GM19438 (cell line): ENCODE measurements around the gene CKS1B.

Source experiments
- ATAC-seq: cut with Tn5 transposase; IDR thresholded peaks from one replicate; pipeline ENCODE4 v1.9.1; 2021; ENCODE audit warnings: low read depth; ENCODE audit not compliant: unreplicated experiment

The CKS1B gene

GRCh38 chr1:154974102-154974807, at the start of gene CKS1B:
Gene CKS1B (plus strand): TSS chr1:154974681. CDS start chr1:154974746, 65 bp downstream.
- ATAC-seq = peak; percentile 70

GRCh38 chr1:154925335-154926170, 48.9 kb upstream of the CKS1B start:
- ATAC-seq = no peak

DNA sequence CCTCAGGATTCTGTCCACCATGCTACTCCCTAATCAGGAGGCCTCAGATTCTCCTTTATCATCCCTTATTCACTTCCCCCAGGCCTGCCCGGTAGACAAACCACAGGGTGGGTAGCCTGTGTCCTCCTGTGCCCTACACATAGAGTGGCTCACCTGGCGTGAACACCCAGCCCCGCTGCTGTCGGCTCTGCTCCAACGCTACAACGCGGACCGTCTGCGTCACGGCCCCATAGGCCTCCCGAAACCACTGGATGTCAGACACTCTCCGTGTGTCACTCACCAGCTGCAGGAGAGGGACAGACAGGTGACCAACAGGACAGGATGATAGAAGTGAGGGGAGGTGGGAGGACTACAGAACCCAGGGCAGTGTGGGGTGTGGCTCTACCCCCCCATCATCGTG, 48.3 kb upstream of the CKS1B start:
- ATAC-seq = no peak

DNA sequence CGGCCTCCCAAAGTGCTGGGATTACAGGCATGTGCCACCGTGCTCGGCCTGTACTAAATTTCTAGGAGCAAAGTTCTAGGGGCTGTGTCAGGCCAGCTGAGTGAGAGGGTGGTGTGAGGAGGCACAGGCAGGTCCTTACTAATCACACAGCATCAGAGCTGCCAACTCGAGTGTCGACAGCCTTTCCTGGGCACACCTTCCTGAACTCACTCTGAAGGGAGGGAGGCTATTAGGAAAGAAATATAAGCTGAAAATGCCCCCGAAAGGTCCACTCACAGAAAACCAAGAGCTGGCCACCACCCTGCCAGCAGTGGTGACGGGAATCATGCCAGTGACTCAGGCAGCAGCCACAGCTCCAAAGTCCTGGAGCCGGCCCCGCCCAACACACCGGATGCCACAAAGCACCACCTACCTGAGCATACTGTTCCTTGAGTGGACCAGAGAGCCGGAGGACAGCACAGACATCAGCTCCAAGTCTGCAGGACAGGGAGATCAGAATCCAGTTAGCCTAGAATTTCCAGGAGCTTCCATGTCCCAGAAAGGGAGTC, 42.5 kb upstream of the CKS1B start:
- ATAC-seq = no peak

DNA sequence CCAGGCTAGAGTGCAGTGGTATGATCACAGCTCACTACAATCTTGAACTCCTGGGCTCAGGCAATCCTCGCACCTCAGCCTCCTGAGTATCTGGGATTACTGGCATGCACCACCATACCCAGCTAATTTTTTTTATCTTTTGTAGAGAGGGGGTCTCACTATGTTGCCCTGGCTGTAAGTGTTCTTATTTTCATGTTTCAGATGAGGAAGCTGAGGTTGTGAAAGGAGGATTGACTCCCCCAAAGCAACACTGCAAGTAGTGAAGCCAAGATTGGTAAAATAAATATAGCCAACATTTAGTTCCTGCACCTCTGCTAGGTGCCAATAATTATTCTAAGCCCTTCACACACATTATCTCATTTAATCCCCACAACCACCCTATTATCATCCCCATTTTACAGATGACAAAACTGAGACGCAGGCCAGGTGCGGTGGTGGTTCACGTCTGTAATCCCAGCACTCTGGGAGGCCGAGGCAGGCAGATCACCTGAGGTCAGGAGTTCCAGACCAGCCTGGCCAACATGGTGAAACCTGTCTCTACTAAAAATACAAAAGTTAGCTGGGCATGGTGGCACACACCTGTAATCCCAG, 40.0 kb upstream of the CKS1B start:
- no peak for ATAC-seq

GRCh38 chr1:154935749-154936554, 38.5 kb upstream of the CKS1B start:
- ATAC-seq = no peak

- ATAC-seq = peak; percentile 71
Measured at GRCh38 chr1:154936555-154937084, 37.9 kb upstream of the CKS1B start, which contains the start of gene PMVK. Gene PMVK (minus strand): TSS chr1:154936719. CDS start chr1:154936685, 34 bp downstream.

DNA sequence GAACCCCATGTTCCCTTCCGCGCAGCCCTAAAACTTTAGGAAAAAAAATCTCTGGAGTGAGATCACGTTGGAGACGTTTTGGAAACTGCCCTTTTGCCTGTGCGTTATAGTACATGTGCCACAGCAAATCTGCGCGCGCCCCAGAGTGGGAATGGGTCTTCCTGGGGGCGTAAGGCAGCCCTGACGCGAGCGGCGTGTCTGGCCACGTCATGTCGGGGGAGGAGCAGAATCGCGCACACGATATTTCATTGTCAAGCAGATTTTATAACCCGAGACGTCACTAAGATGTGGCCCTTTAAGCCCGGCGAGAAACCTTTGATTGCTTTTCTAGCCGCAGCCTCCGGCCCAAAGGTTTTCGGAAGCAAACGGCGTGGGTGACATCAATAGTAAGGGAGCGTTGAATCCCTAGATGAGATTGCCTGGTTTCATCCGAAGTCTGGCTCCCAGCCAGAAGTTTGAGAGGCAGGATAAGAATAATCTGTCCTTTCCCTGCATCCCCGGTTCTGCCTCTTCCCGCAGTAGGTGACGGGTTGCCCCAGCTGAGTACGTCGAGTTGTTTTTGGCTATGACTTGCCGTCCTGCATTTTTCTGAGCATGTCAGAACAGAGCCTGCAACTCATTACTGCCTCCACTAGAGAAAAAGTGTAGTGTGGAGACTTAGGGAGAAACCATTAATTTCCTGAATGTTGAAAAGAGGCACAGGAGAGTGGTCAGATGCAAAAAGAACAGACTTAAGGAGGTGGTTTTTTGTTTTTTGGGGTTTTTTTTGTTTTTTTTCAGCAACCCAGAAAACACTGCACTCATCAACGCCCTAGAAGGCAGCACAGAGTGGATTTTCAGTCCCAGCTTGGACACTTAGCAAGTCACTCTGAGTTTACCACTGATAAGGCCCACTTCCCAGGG, 37.1 kb upstream of the CKS1B start:
- peak; percentile 54 for ATAC-seq

DNA sequence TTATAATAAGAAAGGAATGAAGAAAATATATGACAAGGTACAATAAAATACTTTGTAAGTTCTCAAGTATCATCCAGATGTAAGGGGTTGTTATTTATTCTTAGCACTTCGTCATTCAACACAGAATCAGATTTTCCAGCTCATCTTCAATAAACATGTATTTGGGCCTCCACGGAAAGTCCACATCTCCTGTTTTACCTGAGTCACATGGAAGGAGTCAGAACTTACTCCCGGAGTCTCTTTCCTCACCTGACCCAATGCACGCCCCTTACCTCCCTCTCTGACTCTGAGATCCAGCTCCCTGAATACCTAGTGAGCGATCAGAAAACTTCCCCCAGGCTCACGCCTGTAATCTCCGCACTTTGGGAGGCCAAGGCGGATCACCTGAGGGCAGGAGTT, 36.5 kb upstream of the CKS1B start:
- no peak for ATAC-seq

GRCh38 chr1:154938604-154939399, 35.7 kb upstream of the CKS1B start:
- ATAC-seq = no peak

DNA sequence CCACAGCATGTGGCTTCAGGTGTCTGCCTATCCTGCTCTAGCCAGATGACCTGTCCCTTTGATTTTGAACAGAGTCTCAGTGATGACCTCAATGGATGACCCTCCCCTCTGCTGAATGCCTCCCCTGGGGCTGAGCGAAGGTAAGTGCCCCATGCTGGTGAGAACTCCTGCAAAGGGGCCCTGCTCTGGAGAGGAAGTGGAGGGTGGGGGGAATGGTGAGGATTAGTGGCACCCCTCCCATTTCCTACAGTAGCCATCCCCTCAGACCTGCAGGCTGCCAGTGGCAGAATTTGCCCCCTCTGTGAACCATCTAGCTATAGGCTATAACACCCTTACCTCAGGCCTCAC, 34.3 kb upstream of the CKS1B start:
- ATAC-seq = no peak

GRCh38 chr1:154940651-154941194, 33.8 kb upstream of the CKS1B start:
- no peak for ATAC-seq

DNA sequence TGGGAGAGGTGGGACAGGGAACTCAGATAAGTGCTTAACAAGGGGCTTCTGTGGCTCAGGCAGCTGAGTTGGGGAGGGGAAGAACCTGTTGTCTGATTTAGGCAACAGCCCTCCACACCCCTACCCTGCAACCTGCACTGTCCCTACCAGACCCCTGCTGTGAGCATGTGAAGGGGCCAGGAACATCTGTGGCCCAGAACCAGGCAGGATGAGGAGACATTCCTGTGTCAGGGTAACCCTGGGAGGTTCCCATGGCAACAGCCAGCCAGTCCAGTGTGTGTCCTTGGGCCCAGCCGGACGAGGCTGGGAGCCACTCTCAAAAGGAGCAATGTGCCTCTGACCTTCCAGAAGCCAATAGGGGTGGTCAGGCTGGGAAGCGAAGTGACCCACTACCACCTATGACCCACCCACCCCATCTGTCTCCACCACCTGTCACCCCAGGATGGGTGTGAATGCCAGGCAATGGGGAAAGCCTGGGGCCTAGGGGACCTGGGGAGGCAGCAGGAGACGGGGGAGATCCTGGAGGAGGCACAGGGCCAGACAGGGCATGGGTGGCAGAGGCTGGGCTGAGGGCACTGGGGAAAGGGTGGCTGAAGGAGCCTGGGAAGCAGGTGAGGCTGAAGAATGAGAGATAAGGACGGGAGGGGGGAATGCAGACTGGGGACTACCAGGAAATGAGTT, 33.0 kb upstream of the CKS1B start:
- ATAC-seq = no peak

DNA sequence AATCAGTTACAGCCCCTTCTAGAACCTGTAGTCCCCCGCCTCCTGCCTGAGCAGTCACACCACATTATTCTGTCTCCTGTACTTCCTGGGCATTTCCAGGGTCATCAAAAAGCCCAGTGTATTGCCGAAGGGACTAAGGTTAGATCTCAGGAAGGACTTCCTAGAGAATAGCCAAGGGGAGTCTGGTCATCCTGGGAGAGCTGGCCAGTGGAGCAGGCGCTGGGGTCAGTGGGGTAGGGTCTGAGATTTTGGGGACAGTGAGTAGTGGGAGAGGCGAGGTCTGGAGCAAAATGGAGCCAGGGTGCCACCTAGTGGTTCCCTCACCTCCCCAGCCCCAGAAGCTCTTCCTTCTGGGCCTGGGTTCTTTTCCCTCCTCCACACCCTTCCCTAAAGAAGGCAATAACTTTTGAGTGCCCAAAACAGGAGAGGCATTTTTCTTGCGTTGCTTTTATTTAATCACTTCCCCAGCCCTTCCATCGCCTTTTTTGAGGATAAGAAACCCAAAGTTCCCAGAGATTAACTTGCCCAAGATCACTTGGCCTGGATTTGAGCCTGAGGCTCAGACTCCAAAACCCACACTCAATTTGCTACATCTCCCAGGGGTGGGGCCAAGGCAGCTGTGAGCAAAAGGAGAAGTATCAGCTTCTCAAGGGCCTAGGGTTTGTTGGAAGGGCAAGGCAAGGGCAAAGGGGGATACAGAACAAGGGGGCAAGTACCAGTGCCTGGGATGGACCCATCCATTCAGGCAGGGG, 30.7 kb upstream of the CKS1B start:
- ATAC-seq = no peak

- ATAC-seq = no peak
Measured at GRCh38 chr1:154944401-154945159, 29.9 kb upstream of the CKS1B start.
